AML-193 (cell line): ENCODE results near the gene ZFAND3.

Experiments
- DNase-seq, 2 experiments: peaks; one replicate each; lab custom pipeline; 2025; lab: John Stamatoyannopoulos, UW

The ZFAND3 gene

DNA sequence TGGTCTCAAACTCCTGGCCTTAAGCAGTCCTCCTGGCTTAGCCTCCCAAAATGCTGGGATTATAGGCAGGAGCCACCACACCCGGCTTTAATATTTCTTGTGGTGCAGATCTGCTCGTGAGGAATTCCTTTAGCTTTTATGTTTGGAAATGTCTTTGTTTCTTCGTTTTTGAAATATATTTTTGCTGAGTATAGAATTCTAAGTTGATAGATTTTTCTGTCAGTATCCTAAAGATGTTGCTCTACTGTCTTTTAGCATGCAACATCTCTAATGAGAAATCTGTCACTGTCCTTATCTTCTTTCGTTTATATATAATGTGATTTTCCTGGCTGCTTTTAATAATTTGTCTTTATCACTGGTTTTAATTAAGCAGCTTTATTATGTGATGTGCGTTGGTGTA lies 75.1 kb downstream of the ZFAND3 start:
- DNase-seq = no peak

DNA sequence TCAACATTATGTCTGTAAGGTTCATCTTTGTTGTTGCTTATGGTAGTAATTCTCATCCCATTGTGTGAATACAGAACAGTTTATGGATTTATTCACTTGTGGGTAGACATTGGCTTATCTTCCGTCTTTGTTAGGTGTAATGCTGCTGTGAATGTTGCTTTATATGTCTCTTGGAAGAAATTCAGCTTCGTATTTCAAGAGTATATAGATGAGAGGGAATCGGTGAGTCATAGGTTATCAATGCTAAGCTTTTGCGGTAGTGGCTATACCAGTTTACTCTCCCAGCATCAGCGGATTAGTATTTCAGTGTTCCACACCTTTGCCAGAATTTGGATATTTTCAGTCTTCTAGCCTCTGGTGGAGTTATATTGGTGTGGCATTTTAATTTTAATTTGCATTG lies 77.8 kb downstream of the ZFAND3 start:
- DNase-seq = no peak

DNA sequence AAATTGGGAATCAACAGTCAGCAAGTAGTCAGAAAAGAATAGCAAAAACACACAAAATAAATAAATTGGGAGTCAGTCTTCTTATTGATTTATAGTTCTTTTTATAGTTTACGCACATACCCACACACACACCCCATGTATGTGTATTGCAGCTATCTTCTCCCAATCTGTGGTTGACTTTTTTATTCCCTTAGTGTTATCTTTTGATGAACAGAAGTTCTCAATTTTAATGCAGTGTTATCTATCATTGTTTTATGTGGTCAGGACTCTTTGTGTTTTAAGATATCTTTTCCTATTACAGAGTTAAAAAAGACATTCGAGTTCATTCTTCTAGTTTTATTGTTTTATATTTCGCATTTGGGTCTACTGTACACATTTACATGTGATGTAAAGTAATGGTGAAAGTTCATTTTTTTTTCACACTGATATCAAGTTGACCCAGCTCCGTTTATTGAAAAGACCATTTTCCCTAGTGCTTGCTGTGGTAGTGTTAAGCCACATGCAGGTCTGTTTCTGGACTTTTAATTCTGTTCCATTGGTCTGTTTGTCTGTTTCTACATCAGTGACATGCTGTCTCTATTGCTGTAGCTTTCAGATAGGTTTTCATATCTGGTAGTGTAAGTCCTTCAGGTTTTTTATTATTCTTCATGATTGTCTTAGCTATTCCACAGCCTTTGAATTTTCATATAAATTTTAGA lies 78.4 kb downstream of the ZFAND3 start:
- no peak for DNase-seq

DNA sequence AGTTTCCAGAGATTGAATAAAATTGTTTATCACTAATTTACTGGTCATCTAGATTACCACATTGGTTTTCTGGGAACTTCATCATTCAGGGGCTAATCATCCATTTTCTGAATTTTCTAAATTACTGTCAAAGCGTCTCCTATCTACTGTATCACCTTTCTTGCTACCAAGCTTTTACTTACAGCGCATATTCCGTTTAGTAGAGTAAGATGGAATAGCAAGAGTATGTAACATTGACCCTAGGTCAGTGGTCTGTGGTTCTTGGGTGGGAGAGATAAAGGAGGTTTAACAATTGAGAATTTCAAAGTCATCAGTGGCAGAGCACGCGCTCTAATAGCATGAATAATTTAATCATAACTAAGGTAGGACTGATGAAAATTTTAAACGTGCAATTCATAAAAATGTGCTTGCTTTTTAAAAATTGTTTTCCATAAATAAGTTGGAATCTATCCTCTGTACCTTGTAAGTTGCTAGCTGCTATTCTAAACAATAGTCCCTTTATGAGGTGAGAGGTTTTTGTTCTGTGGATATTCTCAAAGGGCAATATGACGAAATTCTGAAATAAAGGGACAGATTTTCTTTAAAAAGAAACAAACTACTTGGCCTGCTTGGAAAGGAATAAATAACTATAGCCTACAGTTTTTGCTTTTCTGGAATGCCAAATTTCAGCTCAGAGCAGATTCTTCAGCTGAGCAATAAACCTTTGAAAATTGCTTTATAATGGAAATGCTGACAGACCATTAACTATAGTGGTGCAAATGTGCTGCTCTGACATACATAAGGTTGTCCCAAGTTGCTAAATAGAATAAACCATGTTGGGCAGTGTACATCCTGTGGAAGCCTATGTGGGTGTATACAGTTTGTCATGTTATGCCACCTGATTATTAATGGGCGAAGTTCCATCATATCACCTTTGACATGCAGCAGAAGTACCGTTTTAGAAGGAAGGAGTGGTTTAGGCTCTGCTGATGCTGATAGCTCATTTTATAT lies 84.1 kb downstream of the ZFAND3 start:
- DNase-seq = no peak

DNA sequence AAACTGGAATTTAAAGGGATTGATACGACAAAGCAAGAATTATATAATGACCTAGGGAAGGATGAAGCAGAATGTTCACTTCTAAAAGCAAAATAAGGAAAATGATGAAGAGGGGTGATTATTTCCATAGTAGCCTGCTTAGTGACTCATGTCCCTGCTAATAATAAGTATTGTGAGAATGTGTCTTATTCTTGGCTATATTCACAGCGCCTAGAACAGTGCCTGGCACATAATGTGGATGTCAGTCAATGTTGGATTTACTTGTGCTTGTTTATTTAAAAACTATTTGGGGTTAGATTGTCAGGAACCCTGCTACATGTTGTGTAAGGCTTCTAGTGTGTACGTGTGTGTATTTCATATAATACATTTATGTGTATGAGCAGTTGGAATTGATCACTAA lies 85.1 kb downstream of the ZFAND3 start:
- no peak for DNase-seq

DNA sequence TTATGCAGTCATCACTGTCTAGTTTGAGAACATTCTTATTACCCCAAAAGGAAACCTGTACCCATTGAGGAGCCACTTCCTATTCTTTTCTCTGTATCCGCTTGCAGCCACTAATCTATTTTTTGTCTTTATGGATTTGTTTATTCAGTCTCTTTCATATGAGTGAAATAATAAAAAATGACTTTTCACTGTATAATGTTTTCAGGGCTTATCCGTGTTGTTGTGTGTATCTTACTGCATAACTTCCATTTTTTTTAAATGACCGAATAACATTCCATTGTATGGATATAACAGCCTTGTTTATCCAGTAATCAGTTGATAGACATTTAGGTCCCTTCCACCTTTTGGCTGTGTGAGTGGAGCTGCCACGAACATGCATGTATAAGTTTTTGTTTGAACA lies 86.6 kb downstream of the ZFAND3 start:
- DNase-seq = no peak

DNA sequence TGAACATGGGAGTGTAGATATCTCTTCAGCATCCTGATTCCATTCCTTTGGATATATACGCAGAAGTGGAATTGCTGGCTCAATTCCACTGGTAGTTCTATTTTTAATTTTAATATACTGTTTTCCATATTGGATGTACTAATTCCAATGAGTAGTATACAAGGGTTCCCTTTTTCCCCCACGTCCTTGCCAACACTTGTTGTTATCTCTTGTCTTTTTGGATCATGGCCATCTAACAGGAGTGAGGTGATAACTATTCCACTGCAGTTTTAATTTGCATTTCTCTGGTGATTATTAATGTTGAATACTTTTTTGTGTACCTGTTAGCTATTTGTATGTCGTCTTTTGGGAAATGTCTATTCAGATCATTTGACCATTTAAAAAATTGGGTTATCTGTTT lies 91.5 kb downstream of the ZFAND3 start:
- no peak for DNase-seq

DNA sequence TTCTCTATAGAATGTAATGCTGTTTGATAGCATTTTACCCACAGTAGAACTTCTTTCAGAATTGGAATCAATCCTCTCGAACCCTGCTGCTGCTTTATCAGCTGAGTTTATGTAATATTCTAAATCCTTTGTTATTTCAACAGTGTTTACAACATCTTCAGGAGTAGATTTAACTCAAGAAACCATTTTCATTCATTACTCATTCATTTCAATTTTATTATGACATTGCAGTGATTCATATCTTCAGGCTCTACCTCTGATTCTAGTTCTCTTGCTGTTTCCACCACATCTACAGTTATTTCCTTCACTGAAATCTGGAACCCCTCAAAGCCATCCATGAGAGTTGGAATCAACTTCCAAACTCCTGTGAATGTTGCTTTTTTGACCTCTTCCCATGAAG lies 93.7 kb downstream of the ZFAND3 start:
- DNase-seq = no peak

DNA sequence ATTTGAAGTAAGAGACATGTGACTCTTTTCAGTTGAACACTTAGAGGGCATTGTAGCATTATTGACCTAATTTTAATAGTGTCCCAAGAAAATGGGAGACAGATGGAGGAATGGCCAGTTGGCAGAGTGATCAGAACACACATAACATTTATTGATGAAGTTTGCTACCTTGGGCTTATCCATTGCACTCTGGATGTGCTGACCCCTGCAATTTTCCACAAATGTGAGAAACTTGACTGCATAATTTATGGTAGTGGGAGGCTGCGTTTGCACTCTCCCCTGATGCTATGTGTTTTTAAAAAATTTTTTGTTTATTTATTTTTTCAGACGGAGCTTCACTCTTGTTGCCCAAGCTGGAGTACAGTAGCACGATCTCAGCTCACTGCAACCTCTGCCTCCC lies 95.9 kb downstream of the ZFAND3 start:
- DNase-seq = no peak

DNA sequence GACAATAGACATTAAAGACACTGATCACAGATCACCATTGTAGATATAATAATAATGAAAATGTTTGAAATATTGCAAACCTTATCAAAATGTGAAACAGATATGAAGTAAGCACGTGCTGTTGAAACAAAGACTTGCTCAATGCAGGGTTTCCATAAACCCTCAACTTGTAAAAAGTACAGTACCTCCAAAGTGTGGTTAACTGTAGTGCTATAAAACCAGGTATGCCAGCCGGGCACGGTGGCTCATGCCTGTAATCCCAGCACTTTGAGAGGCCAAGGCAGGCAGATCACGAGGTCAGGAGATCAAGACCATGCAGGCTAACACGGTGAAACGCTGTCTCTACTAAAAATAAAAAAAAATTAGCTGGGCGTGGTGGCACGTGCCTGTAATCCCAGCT lies 96.6 kb downstream of the ZFAND3 start:
- no peak for DNase-seq

DNA sequence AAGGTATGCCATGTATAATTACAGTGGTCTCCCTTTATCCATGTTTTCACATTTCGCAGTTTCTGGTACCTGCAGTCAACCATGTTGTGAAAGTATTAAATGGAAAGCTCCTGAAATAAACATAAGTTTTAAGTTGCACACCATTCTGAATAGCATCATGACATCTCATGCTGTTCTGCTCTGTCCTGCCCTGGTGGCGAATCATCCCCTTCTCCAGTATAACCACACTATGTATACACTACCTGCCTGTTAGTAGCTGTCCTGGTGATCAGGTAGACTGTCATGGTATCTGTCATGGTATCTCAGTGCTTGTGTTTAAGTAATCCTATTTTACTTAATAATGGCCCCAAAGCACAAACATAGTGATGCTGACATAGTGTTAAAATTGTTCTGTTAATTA lies 97.1 kb downstream of the ZFAND3 start:
- no peak for DNase-seq

DNA sequence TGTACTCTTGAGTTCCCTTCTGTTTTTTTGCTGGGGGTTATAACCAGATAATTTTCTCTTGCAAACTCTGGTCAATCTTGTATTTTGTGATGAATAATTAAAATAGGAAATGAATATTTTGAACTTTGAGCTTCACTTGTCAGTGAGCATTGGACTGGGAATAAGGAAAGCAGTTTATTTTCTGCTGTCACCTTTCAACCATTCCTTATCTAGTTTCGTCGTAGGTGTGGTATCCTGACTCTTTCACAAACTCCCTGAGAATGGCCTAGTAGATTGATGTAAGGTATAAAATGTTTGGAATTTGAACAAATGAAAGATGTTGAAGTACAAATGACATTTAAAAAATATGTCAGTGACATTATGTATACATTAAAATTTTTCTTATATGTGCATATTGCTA lies 98.0 kb downstream of the ZFAND3 start:
- no peak for DNase-seq

DNA sequence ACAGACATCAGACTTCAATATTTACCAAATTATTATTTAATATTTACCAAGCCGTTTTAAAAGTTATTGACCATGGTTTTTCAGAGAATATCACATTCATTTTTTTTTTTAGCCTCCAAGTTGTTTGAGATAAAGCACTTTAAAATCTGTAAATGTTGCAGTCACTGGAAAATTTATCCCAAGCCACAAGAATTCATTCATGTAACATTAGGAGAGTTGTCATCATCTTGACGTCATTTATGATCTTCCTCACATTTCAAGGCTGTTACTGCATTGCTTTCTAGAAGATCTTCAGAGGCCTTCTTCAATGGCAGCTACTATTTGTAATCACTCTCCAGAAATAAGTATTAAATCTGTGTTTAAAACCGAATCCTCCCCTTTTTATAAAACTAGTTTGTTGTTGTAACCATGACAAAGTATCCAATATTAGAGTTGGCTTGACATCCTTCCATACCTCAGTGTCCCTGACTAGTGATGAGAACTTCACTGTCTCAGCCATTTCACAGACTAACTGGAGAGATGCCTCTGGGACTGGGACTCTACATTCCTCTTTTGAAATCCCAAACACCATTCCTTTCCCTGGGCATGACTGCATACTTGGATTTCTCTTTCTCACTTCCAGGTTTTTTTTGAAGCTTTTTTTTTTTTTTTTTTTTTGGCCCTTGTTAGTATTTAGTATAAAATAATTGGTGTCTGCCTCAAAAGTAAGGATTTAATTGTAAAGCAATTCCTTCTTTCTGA lies 100.1 kb downstream of the ZFAND3 start:
- no peak for DNase-seq

DNA sequence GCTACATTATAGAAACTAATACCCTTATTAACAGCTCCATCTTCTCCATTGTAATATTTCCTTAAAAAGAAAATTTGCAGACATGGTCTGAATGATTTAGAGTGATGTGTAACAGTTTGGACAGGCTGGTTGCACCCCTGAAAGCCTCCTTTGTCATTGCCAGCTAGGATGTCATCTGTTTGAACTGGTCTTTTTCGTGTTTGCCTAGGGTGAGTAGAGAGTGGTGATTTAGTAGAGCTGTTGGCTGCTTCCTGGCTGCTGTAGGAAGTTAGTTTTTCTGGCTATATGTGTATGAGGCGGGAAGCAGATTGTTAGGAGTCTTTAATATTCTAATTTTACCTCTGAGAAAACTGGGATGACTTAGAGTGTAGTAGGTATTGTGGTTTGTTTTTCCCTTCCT lies 101.1 kb downstream of the ZFAND3 start:
- DNase-seq = no peak

DNA sequence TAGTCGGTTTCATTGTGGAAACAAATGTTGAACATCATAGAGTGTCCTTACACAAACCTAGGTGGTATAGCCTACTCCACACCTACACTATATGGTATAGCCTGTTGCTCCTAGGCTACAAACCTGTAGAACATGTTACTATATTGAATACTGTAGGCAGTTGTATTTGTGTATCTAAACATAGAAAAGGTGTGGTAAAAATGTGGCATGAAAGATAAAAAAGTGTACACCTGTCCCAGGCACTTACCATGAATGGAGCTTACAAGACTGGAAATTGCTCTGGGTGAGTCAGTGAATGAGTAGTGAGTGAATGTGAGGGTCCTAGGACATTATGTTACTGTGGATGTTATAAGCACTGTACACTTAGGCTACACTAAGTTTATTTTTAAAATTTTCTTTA lies 103.0 kb downstream of the ZFAND3 start:
- DNase-seq = no peak

DNA sequence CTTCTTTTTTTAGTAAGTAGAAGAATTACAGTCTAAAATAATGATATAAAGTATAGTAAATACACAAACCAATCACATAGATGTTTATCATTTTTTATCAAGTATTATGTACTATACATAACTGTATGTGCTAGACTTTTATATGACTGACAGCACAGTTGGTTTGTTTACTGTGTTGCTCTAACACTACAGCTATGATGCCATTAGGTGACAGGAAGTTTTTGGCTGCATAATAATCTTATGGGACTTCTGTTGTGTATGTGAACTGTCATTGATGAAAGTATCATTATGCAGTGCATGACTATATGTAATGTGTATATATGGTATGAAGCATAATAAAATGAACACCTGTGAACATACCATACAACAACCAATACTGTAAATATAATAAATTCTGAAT lies 104.0 kb downstream of the ZFAND3 start:
- no peak for DNase-seq

DNA sequence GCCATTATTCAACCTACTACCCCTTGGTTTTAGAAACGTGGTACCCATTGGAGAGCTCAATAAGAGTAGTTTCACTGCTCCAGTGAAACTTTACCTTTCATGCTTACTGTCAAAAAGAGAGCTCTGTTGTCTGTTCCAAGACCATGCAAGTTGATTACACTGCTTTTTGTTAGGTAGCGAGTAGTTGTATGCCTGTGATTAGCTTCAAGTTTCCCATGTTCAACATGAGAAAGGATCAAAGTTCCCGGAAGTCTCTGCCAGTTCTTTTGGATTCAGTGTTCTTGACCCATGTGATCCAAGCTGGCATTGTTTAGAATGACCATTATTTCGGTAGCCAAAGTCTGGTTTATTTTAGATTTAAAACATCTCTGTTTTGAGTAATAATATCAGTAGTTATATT lies 107.1 kb downstream of the ZFAND3 start:
- no peak for DNase-seq

DNA sequence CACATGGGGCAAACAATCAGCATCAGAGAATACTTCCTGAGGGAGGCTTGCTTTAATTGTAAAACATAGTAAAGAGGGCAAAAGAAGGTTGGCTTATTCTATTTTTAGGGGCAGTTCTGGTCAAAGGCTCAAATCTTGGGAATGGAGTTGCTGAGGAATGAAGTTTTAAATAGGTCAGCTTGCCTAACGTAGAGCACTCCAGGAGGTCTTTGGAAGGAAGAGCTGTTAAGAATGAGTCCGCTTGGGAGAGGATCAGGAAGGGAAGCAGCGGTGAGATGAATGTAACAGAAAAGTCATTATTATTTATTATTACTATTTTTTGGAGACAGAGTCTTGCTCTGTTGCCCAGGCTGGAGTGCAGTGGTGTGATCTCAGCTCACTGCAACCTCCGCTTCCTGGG lies 108.7 kb downstream of the ZFAND3 start:
- no peak for DNase-seq

DNA sequence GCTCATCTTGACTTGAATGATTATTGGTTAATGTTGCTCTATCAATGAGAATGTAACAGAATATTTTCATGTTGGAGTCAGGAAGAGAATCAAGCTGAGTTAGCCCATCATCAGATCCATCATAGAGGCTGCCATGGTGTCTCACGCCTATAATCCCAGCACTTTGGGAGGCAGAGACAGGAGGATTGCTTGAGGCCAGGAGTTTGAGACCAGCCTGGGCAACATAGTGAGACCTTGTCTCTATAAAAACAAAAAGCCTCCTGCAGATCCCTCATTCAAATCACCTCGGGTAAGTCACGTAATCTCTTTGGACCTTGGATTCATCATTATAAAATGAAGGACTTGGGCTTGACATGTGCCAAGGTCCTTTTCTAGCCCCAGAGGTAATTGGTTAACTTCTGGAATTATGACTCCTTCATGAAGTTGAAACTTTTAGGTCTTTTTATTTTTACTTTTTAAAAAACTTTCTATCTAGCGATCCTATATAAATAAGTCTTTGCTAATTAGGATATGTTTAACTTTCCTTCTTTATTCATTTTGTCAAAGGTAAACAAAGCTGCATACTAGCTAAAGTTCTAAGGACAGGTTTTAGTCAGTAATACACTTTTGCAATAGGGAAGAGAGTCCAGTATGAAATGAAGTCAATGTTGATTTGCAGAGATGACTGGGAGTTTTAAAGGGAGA lies 110.9 kb downstream of the ZFAND3 start:
- DNase-seq = no peak

DNA sequence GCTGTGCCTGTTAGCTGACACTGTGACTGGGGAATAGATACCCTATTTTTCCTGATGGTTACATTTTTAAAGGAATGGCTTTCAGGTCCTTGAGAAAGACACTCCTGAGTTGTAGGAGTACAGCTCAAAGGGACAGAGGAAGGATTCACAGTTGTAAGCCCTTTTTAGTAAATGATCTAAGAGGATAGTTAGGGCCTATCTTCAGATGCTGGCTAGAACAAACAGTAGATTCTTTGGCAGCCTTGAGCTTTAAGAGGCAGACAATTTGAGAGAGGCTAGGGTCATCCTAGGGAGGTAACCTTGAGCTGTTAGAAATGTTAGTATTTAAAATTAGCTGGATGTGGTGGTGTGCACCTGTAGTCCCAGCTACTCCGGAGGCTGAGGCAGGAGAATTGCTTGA lies 111.5 kb downstream of the ZFAND3 start:
- DNase-seq = no peak

DNA sequence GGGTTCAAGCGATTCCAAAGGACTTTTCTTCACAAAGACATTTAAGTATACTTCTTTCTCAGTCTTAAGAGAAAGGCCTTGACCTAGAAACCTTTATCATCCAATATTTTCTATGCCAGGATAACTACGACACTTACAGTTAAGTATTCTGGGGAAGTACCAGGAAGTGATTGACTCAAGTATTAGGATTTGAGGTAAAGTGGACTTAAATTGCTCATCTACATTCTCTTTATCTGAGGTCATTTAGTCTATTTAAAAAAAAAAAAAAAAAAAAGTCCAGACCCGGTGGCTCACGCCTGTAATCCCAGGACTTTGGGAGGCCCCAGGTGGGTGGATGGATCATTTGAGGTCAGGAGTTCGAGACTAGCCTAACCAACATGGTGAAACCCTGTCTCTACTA lies 114.7 kb downstream of the ZFAND3 start:
- no peak for DNase-seq

DNA sequence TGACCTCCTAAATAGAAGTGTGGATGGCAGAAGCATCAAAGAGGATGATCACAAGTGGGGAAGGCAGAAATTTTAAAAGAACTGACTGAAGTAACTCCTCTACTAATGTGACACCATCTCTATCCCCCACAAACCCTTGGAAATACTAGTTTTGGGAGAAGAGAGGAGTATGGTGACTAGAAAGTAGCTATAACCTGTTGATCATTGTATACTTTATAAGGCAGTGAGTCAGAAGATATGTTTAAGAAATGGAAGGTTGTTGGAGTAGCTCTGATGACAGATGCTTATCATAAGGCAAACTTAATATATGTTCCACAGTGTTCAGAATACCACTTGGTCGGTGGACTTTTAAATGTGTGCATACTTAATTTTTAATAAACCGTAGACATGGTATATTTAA lies 116.6 kb downstream of the ZFAND3 start:
- DNase-seq = no peak
